DND-41 (cell line): ENCODE measurements around the gene XPNPEP3.

Experiments
- CTCF ChIP-seq: IDR thresholded peaks from 2 replicates; pipeline ENCODE4 v1.5.1; 2012; ENCODE audit warnings: borderline replicate concordance, low read length, moderate library complexity, mild to moderate bottlenecking; ENCODE audit not compliant: poor library complexity, severe bottlenecking; ENCODE audit errors: extremely low read depth
- EZH2 ChIP-seq: IDR thresholded peaks from 3 replicates; pipeline ENCODE4 v1.6.1; 2012; ENCODE audit warnings: borderline replicate concordance, low read depth, mild to moderate bottlenecking, moderate library complexity, low read length, inconsistent platforms; ENCODE audit not compliant: severe bottlenecking

DNA sequence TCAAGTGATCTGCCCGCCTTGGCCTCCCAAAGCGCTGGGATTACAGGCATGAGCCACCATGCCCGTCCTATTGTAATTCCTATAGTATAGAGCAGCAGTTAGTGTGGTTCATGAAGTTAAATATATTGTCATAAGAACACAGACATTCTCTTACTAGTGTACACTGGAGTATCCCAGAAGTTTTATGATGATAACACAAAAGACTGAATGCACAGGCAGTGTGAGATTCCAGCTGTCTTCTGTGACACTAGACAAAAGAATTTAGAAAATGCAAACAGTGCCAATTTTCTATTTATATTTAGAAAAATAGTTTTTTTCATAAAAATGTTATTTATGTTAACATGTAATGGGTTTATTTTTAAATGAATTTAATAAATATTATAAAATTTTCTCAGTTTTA, 54.8 kb downstream of the XPNPEP3 start:
- no peak for TF ChIP-seq CTCF
- TF ChIP-seq EZH2, result no peak
